ENCODE data around the gene MYOD1.

The MYOD1 gene

GRCh38 chr11:17702876-17703275 is 16.5 kb upstream of the MYOD1 start:
- DNase-seq (ENCODE audit: low read depth, low spot score) = no peak

- no peak for DNase-seq (ENCODE audit: low read depth, low spot score)
Observed at GRCh38 chr11:17703951-17704350, 15.4 kb upstream of the MYOD1 start.

DNA sequence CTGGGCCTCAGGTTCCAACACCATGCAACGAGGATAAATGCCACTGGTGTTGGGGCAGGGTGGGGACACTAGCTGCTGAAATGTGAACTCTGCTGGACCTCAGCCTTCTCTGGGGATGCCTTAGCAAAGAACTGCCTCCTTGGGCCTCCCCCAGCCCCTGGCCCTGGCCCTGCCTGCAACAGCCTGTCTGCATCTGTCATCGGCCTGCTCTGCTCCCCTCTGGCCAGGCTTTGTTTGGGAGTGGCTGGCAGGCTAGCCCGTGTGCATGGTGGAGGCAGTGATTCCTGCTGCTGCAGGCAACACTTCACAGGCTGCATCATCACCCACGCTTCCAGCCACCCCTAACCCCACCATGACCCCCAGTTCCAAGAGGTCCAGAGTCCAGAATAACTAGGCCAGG is 11.5 kb upstream of the MYOD1 start:
- DNase-seq (ENCODE audit: low read depth, low spot score) = no peak

GRCh38 chr11:17711836-17712235 is 7.5 kb upstream of the MYOD1 start:
- DNase-seq (ENCODE audit: low read depth, low spot score) = no peak

- DNase-seq (ENCODE audit: low read depth, low spot score) = no peak
Observed at GRCh38 chr11:17713851-17714250, 5.5 kb upstream of the MYOD1 start.

GRCh38 chr11:17714356-17714854 is 5.0 kb upstream of the MYOD1 start:
- DNase-seq (ENCODE audit: low read depth, low spot score) = no peak

DNA sequence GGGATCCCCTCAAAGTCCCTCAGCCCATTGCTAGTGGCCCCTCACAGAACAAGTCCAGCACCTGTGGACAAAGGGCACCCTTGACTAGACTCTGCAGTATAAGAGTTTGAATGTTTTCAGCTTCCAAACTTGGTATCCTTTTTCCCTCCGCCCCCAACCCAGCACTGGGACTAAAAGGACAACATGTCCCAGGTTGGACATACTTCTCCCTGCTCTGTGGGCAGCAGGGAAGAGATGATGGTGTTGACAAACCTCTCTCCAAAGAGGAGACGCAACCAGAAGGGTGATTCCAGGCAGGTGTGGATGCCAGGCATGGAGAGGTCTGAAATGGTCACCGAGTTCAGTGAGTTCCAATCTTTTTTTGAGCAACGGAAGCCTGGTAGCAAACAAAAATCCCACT is 4.5 kb upstream of the MYOD1 start:
- DNase-seq (ENCODE audit: low read depth, low spot score) = no peak

- DNase-seq (ENCODE audit: low read depth, low spot score) = no peak
Observed at GRCh38 chr11:17716807-17717206, 2.6 kb upstream of the MYOD1 start.

- no peak for DNase-seq (ENCODE audit: low read depth, low spot score)
Observed at GRCh38 chr11:17718015-17718414, 1.4 kb upstream of the MYOD1 start.

GRCh38 chr11:17718510-17718962 is 835 bp upstream of the MYOD1 start:
- DNase-seq (ENCODE audit: low read depth, low spot score) = no peak

GRCh38 chr11:17719938-17720795 is 796 bp downstream of the MYOD1 start:
- DNase-seq (ENCODE audit: low read depth, low spot score) = no peak

- DNase-seq (ENCODE audit: low read depth, low spot score) = no peak
Observed at GRCh38 chr11:17720796-17721171, 1.4 kb downstream of the MYOD1 start.

GRCh38 chr11:17721242-17721999 is 2.0 kb downstream of the MYOD1 start:
- no peak for DNase-seq (ENCODE audit: low read depth, low spot score)

DNA sequence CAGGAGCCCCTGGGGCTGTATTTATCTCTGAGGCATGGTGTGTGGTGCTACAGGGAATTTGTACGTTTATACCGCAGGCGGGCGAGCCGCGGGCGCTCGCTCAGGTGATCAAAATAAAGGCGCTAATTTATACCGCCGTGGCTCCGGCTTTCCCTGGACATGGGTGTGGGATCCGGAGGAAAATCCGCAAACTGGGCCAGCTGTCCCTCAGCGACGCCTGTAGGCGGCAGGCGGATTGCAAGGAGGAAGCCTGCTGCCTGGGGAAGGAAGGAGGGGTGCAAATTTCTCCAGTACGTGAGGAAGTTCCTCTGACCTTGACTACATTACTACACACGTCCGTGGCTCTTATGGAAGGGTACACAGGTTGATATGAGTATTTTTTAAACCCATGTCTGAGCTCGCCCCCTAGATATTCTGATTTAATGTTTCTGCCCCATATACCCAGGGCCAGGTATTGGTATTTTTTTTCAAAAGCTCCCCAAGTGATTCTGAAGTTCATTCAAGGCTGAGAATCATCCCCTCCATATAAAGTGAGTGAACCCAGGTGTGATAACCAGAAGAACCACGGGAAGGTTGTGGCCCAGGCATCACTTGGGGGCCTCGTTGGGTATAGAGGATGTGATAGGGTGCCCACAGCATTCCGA is 2.8 kb downstream of the MYOD1 start:
- no peak for DNase-seq (ENCODE audit: low read depth, low spot score)

GRCh38 chr11:17724020-17724908 is 4.9 kb downstream of the MYOD1 start:
- no peak for DNase-seq (ENCODE audit: low read depth, low spot score)

DNA sequence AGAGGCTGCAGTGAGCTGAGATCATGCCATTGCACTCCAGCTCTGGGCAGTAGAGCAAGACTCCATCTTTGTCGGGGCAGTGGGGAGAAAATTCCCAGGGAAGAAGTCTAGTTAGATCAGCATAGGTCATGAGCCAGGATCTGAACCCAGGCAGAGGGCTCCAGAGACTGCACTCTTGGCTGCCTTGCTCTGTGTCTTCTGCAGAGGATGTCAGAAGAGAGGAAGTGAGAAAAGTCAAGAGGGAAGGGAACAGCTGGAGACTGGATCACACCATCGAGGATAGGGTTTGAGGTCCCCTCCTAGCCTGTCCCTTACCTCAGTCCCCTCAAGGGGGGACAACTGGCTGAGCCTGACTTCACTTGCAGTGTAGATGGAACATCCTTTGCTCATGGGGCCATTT is 5.8 kb downstream of the MYOD1 start:
- no peak for DNase-seq (ENCODE audit: low read depth, low spot score)

DNA sequence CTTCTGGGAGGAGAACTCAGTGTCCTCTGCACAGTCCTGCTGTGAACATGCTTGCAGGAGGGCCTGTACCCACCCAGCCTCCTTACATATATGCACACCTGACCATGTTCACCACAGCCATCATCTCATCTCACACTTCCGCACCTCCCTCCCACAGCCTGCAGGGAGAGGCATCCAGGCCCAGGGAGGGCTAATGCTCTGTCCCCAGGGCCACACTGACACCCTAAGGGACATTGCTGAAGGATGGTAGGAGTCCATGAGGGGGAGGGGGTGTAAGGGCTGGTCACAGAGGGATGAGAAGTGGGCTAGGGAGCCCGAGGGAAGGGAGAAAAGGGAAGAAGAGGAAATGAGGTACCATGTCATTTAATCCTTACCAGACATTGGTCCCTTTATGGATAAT is 10.8 kb downstream of the MYOD1 start:
- no peak for DNase-seq (ENCODE audit: low read depth, low spot score)

- no peak for DNase-seq (ENCODE audit: low read depth, low spot score)
Observed at GRCh38 chr11:17730608-17731462, 11.5 kb downstream of the MYOD1 start.

GRCh38 chr11:17733261-17733660 is 13.9 kb downstream of the MYOD1 start:
- DNase-seq (ENCODE audit: low read depth, low spot score) = no peak

GRCh38 chr11:17734418-17734911 is 15.1 kb downstream of the MYOD1 start, which contains the start of gene KCNC1:
KCNC1 (plus strand) TSS chr11:17734781; CDS start chr11:17736003, 1,222 bp downstream.
- no peak for DNase-seq (ENCODE audit: low read depth, low spot score)
